ENCODE data around the gene SKIDA1. TPM values are rescaled to one million over a fixed set of nuclear protein-coding genes. Genes with fewer than 3 reads are reported as not detected.

SKIDA1 gene
- total and polyA plus RNA-seq, 2 of the 4 experiments (the other 2 are of a cell fraction): 0.36 to 0.72 TPM

DNA sequence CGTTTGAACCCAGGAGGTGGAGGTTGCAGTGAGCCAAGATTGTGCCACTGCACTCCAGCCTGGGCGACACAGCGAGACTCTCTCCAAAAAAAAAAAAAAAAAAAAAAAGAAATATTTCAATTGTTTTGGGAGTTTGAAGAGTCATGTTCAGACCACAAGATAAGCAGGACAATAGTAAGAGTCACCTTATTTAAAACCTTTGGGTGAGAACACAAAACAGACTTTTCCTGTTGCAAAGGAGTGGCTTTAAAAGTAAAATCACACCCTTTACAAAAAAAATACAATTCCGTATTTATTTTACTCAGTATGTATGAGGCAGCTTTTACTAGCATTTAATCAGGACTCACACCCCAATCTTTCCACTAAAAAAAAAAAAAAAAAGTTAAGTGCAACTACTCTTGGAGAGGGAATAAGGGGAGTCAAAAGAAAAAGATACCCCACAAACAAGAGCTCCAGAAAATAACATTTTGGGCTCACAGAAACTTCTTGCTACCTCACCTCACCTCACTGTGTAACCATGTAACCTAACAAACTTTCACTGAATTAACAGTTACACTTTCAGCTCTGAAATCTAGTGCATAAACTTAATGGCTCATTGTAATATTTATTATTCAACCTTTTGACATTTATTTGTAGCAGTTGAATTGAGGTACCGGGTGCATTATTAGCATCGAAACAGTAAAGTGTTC lies 11.2 kb downstream of the SKIDA1 start:
- no TSS peak for BruUV-seq (replicated peaks)
- H3K4me3 ChIP-seq (ENCODE audit: insufficient read depth, low read depth, low read length): no peak overlapping the region
- DNase-seq (no peak), ATAC-seq (ENCODE audit: low read depth) (no peak)
- no peak overlapping the region for H2AK9ac ChIP-seq (replicated peaks; ENCODE audit: low read depth, low read length, poor library complexity)
- no peak overlapping the region for H2BK5ac ChIP-seq (ENCODE audit: low read depth, low read length, poor library complexity, severe bottlenecking)
- H2BK20ac ChIP-seq (ENCODE audit: low read depth, low read length): no peak overlapping the region
- no peak overlapping the region for H3K4ac ChIP-seq (ENCODE audit: low read depth, low read length)
- no CpG with 5 or more reads among the region's 6 CpGs for WGBS, 2 experiments (ENCODE audit: extremely low coverage in 2 of 2, insufficient read length in 1 of 2)
- no peak overlapping the region for H2BK15ac ChIP-seq (ENCODE audit: low read depth, low read length)
- H3K27ac ChIP-seq (ENCODE audit: insufficient read depth, low read length): no peak overlapping the region
- no peak overlapping the region for H3K23ac ChIP-seq (ENCODE audit: low read depth, low read length)
- peaks cover 0 to 3% of the 10 kb centered on the region in 2 experiments; a peak in 1 of 4 replicates for H3K79me1 ChIP-seq (ENCODE audit: low read depth in 1 of 2, low read length in 2 of 2)
- peak overlapping the region in 1 of 2 experiments; percentile 29; a peak in 1 of 4 replicates for H4K8ac ChIP-seq (ENCODE audit: low read depth in 2 of 2, low read length in 2 of 2)
- POLR2A ChIA-PET (ENCODE audit: unreplicated experiment): no interaction called here
- no peak overlapping the region; the same call in 1 of the 2 replicates for H3K56ac ChIP-seq (ENCODE audit: extremely low read depth, insufficient read depth, low read length)
- H3K4me1 ChIP-seq (ENCODE audit: control insufficient read depth, insufficient read depth, low read length): peaks cover 7% of the 10 kb centered on the region; the same call in 1 of the 2 replicates
- no peak overlapping the region; the same call in 1 of the 2 replicates for H3K9ac ChIP-seq (ENCODE audit: low read depth, low read length)
- H3K27me3 ChIP-seq (ENCODE audit: control insufficient read depth, insufficient read depth, low read length): no peaks in the 10 kb centered on the region
- no peak overlapping the region for H2BK120ac ChIP-seq (ENCODE audit: low read depth, low read length)
- intact Hi-C loops (cut with micrococcal nuclease) (loop anchor here (5.0 kb wide), 1 partner anchor 813 kb away; no protein-coding TSS in a partner anchor), in situ Hi-C loops (cut with MboI; ENCODE audit: low sequenced_read_pairs) (loop anchor here (25.0 kb wide), 3 partner anchors 798 to 1098 kb away; partner anchors contain the start of genes BMI1 and COMMD3), dilution Hi-C loops (cut with HindIII; ENCODE audit: low sequenced_read_pairs, unreplicated experiment) (no loop called here)
- CTCF ChIA-PET: interaction anchor here (0.8 to 1.3 kb wide), 2 partner anchors 18 to 221 kb away, joined by 7 to 8 read pairs; no protein-coding TSS in a partner anchor
- peak overlapping the region; percentile 48; the same call in 1 of the 2 replicates for H3K4me2 ChIP-seq (ENCODE audit: low read depth, low read length)
- no peaks in the 10 kb centered on the region for H3K9me1 ChIP-seq (ENCODE audit: insufficient read depth, low read length)
- no peak overlapping the region for H2AK5ac ChIP-seq (ENCODE audit: low read depth, low read length)
- H3K36me3 ChIP-seq (ENCODE audit: control insufficient read depth, insufficient read depth, low read length): no peaks in the 10 kb centered on the region
- H4K20me1 ChIP-seq (ENCODE audit: insufficient read depth, low read length): no peaks in the 10 kb centered on the region
- H4K5ac ChIP-seq (ENCODE audit: low read depth, low read length): no peak overlapping the region
- no peak overlapping the region for H3K14ac ChIP-seq (replicated peaks; ENCODE audit: low read depth, low read length)
- no peak overlapping the region for H4K91ac ChIP-seq (ENCODE audit: insufficient read depth, low read depth, low read length)
- H2AFZ ChIP-seq (replicated peaks; ENCODE audit: low read length, poor library complexity): no peak overlapping the region
- H3K18ac ChIP-seq (ENCODE audit: low read depth, low read length): no peak overlapping the region
- H3K9me3 ChIP-seq (ENCODE audit: control insufficient read depth, insufficient read depth, low read length): no peaks in the 10 kb centered on the region
- TF ChIP-seq RAD21 (IDR thresholded peaks at IDR 0.05; ENCODE audit: low read length) (no peak), NFE2L2 (IDR thresholded peaks at IDR 0.05; ENCODE audit: low read depth, low read length) (no peak), SMC3 (IDR thresholded peaks at IDR 0.05; ENCODE audit: low read depth, low read length) (no peak), POLR2A (IDR thresholded peaks at IDR 0.05; ENCODE audit: low read depth, low read length) (no peak), ELK1 (IDR thresholded peaks at IDR 0.05; ENCODE audit: borderline replicate concordance, low read depth, low read length) (no peak), RCOR1 (IDR thresholded peaks at IDR 0.05; ENCODE audit: insufficient replicate concordance, low read length) (no peak), MAZ (IDR thresholded peaks at IDR 0.05; ENCODE audit: borderline replicate concordance, low read depth, low read length) (no peak), MAFK (IDR thresholded peaks at IDR 0.05; ENCODE audit: low read depth, low read length) (no peak), CHD1 (IDR thresholded peaks at IDR 0.05; ENCODE audit: low read depth, low read length) (no peak), CEBPB (IDR thresholded peaks at IDR 0.05; ENCODE audit: low read depth, low read length) (no peak), MXI1 (IDR thresholded peaks at IDR 0.05; ENCODE audit: borderline replicate concordance, low read depth, low read length) (no peak), RFX5 (IDR thresholded peaks at IDR 0.05; ENCODE audit: low read depth, low read length) (no peak), FOS (IDR thresholded peaks at IDR 0.05; ENCODE audit: low read depth, low read length) (no peak)
- TF ChIP-seq, protein P1, sequence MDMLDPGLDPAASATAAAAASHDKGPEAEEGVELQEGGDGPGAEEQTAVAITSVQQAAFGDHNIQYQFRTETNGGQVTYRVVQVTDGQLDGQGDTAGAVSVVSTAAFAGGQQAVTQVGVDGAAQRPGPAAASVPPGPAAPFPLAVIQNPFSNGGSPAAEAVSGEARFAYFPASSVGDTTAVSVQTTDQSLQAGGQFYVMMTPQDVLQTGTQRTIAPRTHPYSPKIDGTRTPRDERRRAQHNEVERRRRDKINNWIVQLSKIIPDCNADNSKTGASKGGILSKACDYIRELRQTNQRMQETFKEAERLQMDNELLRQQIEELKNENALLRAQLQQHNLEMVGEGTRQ (IDR thresholded peaks at IDR 0.05; ENCODE audit: low read depth, low read length): no peak
- TF ChIP-seq, protein P2, sequence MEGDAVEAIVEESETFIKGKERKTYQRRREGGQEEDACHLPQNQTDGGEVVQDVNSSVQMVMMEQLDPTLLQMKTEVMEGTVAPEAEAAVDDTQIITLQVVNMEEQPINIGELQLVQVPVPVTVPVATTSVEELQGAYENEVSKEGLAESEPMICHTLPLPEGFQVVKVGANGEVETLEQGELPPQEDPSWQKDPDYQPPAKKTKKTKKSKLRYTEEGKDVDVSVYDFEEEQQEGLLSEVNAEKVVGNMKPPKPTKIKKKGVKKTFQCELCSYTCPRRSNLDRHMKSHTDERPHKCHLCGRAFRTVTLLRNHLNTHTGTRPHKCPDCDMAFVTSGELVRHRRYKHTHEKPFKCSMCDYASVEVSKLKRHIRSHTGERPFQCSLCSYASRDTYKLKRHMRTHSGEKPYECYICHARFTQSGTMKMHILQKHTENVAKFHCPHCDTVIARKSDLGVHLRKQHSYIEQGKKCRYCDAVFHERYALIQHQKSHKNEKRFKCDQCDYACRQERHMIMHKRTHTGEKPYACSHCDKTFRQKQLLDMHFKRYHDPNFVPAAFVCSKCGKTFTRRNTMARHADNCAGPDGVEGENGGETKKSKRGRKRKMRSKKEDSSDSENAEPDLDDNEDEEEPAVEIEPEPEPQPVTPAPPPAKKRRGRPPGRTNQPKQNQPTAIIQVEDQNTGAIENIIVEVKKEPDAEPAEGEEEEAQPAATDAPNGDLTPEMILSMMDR (conservative IDR thresholded peaks at IDR 0.05; ENCODE audit: low read depth, low read length): no peak
